Measurements from ENCODE around the gene JCAD.

Gene JCAD

DNA sequence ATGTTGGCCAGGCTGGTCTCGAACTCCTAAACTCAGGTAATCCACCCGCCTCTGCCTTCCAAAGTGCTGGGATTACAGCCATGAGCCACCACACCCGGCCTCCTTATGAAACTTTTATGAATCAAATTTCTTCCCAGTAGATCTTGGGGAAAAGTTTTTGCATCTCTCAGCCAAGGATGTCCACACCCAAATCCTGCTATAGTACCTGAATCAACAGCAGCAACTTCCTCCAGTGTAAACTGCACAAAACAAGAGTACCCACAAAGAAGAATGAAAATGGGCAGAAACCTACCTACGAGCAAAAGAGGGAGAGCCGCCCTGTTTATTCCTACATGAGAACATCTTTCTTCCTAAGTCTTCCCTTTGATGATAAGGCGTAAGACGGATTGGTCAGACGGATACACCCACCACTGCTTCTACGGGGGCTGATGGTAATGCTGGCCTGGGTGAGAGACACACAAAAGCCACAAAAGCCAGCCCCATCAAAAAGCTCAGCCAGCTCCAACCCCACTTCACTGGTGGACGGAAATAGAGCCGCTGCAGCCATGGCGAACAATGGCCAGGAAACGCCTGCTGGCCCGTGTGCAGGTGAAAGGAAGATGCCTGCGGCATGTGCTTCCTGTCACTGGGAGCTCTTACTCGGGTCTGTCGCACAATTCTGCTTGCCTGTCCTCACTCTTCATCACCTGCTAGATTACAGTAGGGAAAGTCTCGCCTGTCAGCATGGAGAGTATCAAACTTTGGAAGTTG is 10.4 kb downstream of the JCAD start:
- no peak overlapping the region for H3K4me3 ChIP-seq (ENCODE audit: control insufficient read depth, low read depth, low read length)

DNA sequence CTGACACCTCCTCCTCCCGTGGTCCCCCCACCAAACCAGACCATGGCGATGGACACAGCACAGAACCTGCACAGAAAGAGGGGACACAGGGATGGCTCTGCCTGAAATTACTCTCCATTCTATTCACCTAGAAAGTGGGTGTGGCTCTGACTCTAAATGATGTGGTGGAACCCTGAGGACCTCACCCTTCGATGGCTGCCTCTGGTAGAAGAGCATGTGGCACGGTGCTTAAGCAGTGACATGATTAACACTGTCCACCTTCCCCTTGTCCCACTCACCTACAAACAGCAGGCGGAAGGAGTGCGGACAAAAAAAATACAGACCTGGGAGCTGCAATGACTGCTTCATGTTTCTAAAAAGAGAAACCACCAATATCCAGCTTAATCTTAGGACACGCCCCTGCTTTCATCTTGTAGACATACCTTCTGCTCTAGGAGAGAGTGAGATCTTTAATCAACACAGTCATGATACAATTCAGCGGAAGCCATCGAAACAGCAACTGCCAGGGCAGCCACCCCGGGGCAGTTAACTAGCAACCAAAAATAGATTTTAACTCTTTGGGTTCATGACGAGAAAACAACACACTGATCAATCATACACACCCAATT is 11.4 kb downstream of the JCAD start:
- no peak overlapping the region for H3K4me3 ChIP-seq (ENCODE audit: control insufficient read depth, low read depth, low read length)
- DNase-seq (ENCODE audit: low read depth), result no peak
- TF ChIP-seq, protein P1, sequence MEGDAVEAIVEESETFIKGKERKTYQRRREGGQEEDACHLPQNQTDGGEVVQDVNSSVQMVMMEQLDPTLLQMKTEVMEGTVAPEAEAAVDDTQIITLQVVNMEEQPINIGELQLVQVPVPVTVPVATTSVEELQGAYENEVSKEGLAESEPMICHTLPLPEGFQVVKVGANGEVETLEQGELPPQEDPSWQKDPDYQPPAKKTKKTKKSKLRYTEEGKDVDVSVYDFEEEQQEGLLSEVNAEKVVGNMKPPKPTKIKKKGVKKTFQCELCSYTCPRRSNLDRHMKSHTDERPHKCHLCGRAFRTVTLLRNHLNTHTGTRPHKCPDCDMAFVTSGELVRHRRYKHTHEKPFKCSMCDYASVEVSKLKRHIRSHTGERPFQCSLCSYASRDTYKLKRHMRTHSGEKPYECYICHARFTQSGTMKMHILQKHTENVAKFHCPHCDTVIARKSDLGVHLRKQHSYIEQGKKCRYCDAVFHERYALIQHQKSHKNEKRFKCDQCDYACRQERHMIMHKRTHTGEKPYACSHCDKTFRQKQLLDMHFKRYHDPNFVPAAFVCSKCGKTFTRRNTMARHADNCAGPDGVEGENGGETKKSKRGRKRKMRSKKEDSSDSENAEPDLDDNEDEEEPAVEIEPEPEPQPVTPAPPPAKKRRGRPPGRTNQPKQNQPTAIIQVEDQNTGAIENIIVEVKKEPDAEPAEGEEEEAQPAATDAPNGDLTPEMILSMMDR (conservative IDR thresholded peaks at IDR 0.05; ENCODE audit: control insufficient read depth, insufficient read depth, low read depth, low read length), result no peak

More for the DNA sequence above, 10.4 kb downstream of the JCAD start:
- TF ChIP-seq, protein P1 (conservative IDR thresholded peaks at IDR 0.05; ENCODE audit: control insufficient read depth, insufficient read depth, low read depth, low read length), result no peak
- DNase-seq (ENCODE audit: low read depth), result no peak

DNA sequence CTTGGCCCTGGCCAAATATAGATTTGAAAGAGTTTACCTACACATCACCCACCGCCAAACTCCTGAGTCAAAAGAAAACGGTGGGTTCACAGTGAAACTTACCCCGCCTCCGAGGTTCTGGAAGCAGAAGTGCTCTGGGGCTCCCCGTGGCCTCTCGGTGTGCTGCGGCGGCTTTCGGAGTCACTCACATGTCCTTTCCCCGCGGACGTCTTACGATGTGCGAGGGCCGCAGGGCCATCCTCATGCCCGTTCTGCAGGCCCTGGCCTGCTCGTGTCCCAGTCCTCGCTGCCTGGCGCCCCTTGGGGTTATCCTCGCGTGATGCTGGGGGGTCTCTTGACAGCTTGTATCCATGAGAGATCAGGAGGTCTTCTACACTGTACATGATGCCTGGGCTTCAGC is 12.0 kb downstream of the JCAD start:
- DNase-seq (ENCODE audit: low read depth), result no peak
- no peak overlapping the region for H3K4me3 ChIP-seq (ENCODE audit: control insufficient read depth, low read depth, low read length)
- TF ChIP-seq, protein P1 (conservative IDR thresholded peaks at IDR 0.05; ENCODE audit: control insufficient read depth, insufficient read depth, low read depth, low read length), result no peak

DNA sequence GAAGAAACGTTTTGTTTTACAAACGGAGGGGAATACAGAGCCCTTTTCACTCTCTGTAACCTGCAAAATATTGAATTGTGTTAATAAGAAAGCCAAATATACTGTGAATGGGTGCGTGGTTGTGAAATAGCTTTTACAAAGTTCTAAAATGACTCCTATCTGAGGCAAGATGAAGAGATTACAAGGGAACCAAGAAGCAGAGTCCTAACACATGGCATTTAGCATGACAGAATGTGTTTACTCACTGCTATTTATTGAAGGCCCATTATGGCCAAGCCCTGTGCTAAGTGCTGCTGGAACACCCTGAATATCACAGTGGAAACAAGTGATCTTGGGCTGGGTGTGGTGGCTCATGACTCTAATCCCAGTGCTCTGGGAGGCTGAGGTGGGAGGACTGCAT is 12.9 kb downstream of the JCAD start:
- TF ChIP-seq, protein P1 (conservative IDR thresholded peaks at IDR 0.05; ENCODE audit: control insufficient read depth, insufficient read depth, low read depth, low read length), result no peak
- H3K4me3 ChIP-seq (ENCODE audit: control insufficient read depth, low read depth, low read length), result no peak overlapping the region
- no peak for DNase-seq (ENCODE audit: low read depth)

DNA sequence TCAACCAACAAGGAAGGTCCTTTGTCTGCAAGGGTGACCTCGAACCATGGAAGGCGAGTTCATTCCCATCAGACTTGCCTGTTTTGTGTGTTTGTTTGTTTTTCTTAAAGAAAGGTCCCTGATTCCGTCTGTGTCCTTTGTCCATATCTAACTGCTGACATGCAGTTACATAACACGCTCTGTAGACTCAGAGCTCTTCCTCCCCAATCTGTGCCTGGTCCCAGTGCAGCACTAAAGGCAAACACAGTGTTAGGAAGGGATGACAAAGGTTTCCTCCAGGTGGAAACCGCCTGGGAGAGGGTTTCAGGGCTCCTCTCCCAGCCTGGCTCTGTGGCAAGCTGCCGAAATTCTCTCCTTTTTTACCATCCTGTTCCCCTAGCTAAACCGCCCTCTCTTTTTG is 13.4 kb downstream of the JCAD start:
- H3K4me3 ChIP-seq (ENCODE audit: control insufficient read depth, low read depth, low read length), result no peak overlapping the region
- no peak for DNase-seq (ENCODE audit: low read depth)
- TF ChIP-seq, protein P1 (conservative IDR thresholded peaks at IDR 0.05; ENCODE audit: control insufficient read depth, insufficient read depth, low read depth, low read length), result no peak

DNA sequence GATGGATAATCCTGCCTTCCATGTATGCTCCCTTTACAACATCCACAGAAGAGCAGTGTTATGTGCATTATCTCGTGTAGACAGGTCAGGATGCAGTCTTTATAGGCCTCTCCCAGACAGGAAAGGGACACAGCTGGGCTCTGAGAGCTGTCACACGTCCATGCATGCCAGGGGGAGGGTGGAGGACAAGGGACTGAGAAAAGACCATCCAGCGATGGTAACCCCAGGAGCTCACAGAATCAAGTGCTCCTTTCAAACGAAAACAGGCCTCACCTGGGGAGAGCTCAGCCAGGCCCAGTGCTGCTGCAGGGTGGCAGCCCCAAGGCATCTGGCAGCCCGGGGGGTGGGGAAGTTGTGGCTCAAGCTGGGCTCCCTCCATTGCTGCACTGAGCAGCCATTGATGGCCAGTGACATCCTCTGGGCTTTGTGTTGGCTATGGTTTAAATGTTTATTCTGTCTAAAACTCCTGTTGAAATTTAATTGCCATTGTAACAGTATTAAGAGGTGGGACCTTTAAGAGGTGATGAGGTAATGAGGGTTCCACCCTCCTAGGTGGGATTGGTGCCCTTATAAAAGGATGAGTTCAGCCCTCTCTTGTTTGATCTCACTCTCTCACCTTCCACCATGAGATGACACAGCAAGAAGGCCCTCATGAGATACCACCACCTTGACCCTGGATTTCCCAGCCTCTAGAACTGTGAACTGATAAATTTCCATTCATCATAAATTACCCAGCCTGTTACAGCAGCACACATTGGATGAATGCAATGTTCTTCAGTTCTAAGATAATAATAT is 15.7 kb downstream of the JCAD start:
- H3K4me3 ChIP-seq (ENCODE audit: control insufficient read depth, low read depth, low read length), result no peak overlapping the region
- TF ChIP-seq, protein P1 (conservative IDR thresholded peaks at IDR 0.05; ENCODE audit: control insufficient read depth, insufficient read depth, low read depth, low read length), result no peak
- no peak for DNase-seq (ENCODE audit: low read depth)

Data from fibroblast of mammary gland (primary cell).